Amniotic epithelial cell (primary cell): ENCODE data around the gene ASH1L.
"Not testable (repeated sequence)": the region's sequence is repeated elsewhere in the genome, so short reads cannot be mapped to it uniquely, and the experiment has no call there.

ENCODE experiments used
- DNase-seq: peaks from one replicate; pipeline ENCODE4 v3.0.0-alpha.2; 2010; ENCODE audit warnings: low read depth

The ASH1L gene

GRCh38 chr1:155555915-155556314, 6.7 kb downstream of the ASH1L start:
- no peak for DNase-seq

GRCh38 chr1:155553349-155553748, 9.3 kb downstream of the ASH1L start:
- DNase-seq: no peak

- DNase-seq: no peak
These were observed 13.9 kb downstream of the ASH1L start for GRCh38 chr1:155548706-155549105.

GRCh38 chr1:155540000-155540874, 22.4 kb downstream of the ASH1L start:
- DNase-seq: no peak

- no peak for DNase-seq
These were observed 25.4 kb downstream of the ASH1L start for GRCh38 chr1:155537193-155537592.

GRCh38 chr1:155531624-155532023, 31.0 kb downstream of the ASH1L start:
- DNase-seq: peak; percentile 43

GRCh38 chr1:155529929-155530328, 32.7 kb downstream of the ASH1L start:
- DNase-seq: no peak

GRCh38 chr1:155529109-155529508, 33.5 kb downstream of the ASH1L start:
- no peak for DNase-seq

GRCh38 chr1:155527677-155528076, 34.9 kb downstream of the ASH1L start:
- peak; percentile 16 for DNase-seq

- no peak for DNase-seq
These were observed 36.2 kb downstream of the ASH1L start for GRCh38 chr1:155526356-155526755.

GRCh38 chr1:155522069-155522468, 40.5 kb downstream of the ASH1L start:
- DNase-seq: peak; percentile 31

GRCh38 chr1:155518484-155518883, 44.1 kb downstream of the ASH1L start:
- DNase-seq: no peak

GRCh38 chr1:155514582-155515187, 47.9 kb downstream of the ASH1L start:
- DNase-seq: peak; percentile 32

GRCh38 chr1:155513300-155513916, 49.2 kb downstream of the ASH1L start:
- peak; percentile 51 for DNase-seq

GRCh38 chr1:155511385-155511784, 51.2 kb downstream of the ASH1L start:
- DNase-seq: not testable (repeated sequence)

GRCh38 chr1:155509064-155509463, 53.5 kb downstream of the ASH1L start:
- no peak for DNase-seq

GRCh38 chr1:155507945-155508344, 54.7 kb downstream of the ASH1L start:
- peak; percentile 17 for DNase-seq

GRCh38 chr1:155505963-155506362, 56.6 kb downstream of the ASH1L start:
- DNase-seq: not testable (repeated sequence)

- peak; percentile 54 for DNase-seq
These were observed 58.4 kb downstream of the ASH1L start for GRCh38 chr1:155504207-155504606.

- peak; percentile 32 for DNase-seq
These were observed 62.5 kb downstream of the ASH1L start for GRCh38 chr1:155499953-155500639.

- peak; percentile 58 for DNase-seq
These were observed 63.3 kb downstream of the ASH1L start for GRCh38 chr1:155499263-155499662.

GRCh38 chr1:155493595-155493994, 69.0 kb downstream of the ASH1L start:
- not testable (repeated sequence) for DNase-seq
